ENCODE results near the gene DPF3.

DPF3 gene

DNA sequence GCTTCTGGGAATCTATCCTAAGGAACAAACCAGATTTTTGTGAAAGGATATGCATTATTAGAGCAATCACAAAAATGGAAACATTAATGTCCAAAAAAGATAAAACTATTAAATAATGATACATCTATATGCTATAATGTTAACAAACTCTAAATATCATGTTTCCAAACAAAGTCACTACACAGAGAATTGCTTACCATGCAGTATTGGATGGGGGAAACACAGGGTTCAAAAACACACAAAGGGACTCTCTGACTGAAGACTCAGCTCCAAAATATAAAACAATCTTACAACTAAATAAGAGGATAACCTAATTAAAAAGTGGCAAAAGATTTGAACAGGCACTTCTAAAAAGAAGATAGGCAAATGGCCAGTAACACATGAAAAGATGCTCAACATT is 304.2 kb downstream of the DPF3 start:
- DNase-seq: no peak

DNA sequence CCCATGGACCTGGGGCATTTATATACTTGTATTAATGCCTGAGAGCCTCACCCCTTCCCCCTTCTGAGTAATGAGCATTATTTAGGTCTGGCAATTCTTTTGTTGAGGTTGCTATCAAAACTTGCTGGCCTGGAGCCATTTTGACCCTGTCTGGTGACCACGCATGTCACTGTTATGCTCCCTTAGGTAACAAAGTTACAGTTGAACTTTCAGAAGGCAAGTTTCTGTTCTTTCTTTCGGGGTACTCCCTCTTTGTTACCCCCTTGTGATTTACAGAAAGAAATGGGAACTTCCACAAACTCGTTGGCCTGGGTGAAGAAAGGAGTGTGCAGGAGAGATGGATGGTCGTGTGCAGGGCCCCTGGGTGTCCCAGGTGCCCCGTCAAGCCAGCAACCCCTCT is 305.4 kb downstream of the DPF3 start:
- no peak for DNase-seq

DNA sequence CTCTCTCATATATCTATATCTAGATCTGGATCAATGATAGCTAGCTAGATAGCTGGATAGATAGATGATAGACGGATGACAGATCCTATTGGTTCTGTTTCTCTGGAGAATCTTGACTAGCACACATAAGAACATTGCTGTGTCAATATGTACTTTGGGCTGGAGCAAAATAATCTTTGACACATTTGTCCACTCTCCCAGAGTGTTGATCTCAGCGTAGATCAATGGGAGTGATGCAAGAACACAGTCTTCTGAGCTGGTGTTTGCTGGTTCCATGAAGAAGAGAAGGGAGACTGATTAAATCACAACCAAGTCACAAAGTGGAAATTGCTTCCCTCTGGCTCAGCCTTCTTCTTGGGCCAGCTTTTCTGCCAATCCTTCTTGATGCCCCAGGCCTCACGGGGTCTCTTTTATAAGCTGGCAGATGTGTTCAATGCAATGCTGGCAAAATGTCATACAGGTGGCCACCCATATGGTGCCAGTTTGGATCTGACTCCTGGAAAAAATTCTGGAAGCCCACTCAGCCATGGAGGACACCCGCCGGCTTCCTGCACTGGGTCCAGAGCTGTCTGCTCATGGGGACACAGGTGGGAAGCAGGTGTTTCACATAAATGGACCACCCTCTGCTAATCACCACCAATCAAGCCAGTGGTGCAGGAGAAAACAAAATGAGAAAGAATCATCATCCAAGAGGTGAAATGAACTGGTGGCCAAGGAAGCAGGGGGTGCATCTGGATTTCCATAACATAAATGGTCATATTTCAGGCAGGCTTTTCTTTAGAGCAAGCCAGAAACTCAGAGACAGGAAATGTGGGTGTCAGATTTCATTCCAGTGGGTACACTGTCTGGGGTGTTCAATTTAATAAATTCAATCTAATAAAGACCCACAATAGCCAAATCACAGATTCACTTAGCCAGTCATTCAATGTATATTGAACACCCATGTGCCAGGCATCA is 310.3 kb downstream of the DPF3 start:
- no peak for DNase-seq

DNA sequence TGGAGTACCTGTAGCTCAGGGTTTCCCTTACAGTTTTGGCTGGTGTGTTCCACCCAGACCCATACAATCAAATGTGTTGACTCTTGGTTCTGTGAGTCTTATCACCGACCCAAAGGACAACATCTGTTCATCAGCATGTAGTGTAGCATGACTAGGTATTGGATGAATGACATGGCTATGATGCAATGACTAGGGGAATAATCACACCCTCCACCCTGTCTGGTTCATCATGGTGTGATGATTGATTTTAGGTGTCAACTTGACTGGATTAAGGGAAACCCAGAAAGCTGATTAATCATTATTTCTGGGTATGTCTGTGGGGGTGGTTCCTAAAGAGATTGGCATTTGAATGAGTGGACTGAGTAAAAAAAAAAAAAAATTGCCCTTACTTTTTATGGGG is 311.3 kb downstream of the DPF3 start:
- no peak for DNase-seq

DNA sequence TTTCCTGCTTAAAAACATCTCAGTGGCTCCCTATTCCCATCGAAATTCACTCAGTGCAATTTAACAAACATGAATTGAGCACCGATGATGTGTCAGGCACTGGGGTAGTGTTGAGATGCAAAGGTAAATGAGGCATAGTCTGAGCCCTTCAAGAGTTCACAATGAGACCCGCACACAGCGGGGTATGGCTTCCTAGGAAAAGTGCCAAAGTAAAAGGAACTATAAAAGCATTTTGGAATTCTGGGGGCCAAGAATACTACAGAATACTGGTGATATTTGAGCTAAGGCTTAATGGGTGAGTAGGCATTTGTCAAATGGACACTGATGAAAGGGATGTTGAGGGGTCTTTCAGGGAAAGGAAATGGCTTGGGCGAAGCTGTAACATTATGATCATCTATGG is 315.4 kb downstream of the DPF3 start:
- no peak for DNase-seq

DNA sequence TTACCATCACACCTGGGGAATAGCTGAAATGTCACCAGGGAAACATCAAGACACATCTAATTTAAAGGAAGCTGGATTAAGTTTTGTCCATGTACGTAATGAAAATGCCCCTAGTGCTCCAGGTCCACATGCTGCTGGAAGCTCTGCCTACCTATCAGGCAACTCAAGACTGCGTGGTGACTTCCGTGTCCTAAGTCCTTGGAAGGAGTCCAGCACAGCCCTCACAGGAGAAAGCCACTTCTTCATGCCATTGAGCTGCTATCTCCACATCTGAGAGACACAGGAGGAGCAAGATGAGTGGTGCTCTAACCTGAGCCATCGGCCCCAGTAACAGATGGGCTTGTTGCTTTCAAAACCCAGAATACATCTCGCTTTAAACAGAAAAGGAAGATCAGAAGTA is 316.4 kb downstream of the DPF3 start:
- DNase-seq: no peak

DNA sequence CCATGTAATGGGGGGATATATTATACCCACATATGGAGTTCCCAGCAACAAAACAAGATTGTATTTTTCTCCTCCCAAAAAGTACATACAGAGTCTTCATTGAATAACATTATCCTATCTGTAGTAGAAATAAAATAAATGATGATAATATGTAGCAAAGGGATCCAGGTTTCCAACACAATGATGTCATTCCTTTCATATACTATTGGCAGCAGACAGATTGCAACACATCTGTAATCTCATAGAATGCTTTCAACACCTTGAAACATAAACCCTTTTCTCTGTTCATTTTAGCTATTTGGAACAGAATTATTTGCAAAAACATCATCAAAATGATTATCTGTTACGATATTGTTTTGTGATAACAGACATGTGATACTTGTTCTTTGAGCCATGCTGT is 317.6 kb downstream of the DPF3 start:
- no peak for DNase-seq

DNA sequence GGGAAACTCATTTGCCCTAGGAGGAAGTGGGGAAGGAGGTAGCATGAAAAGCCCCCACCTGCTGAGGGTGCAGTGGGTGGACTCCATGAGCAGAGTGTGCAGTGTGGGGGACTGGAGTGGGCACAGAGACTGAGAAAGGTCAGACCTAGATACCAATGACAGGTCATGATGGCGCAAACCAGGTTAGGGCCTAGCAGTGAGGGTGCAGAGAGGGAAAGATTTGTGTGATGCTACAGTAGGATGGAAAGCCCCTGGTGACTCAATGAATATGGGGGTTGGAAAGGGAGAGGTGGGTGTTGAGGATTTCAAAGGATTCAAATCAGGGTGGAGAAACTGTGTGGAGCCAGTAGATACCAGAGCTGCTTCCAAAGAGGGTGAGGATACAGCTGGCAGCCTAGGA is 319.2 kb downstream of the DPF3 start:
- DNase-seq: no peak

DNA sequence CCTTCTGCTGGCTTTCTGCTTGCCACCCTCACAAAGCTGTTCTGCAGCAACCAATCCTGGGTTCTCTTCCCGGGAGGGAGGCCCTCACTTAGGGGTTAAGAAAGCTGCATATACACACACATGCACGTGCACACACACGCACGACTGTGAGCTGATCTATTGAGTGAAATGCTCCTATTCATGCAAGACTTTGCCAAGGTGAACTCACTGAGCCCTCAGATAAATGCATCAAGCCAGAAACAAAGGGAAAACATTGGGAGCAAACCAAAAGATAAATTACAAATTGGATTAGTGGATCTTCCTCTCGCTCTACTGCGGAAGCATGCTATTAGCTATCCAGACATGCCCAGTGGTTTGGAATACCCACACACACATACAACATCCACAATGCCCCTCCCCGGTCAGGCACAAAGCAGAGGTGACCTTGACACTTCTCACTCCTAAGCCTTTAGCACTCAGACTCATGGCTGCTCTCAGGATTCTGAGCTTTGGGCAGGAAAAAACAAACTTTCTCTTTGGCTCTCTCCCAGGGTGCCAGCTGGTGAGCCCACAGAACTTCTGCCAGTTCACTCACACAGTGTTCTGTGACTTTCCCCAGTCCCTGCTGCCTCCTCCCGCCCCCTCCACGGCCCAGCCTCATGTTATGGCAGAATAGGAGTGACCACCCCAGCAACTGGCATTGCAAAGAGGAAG is 320.0 kb downstream of the DPF3 start:
- no peak for DNase-seq

Measured in KG1 (cell line).